K562 (cell line): Measurements from ENCODE around the gene RCOR2. TPM values are rescaled to one million over a fixed set of nuclear protein-coding genes. Genes with fewer than 3 reads are reported as not detected.

Source experiments
- CBX8 ChIP-seq: fragments of 200-600 bp; sonication (generic); IDR thresholded peaks from 2 replicates; pipeline ENCODE4 v1.6.1; 2012; ENCODE audit warnings: borderline replicate concordance, mixed run types, low read depth, mild to moderate bottlenecking, moderate library complexity, mixed read lengths, low read length, control low read depth, inconsistent platforms; ENCODE audit not compliant: poor library complexity, severe bottlenecking; ENCODE audit errors: extremely low read depth
- EHMT2 ChIP-seq: fragments of 450-650 bp; IDR thresholded peaks from 2 replicates; pipeline ENCODE4 v1.6.1; 2018; ENCODE audit warnings: antibody characterized with exemption
- HMGN3 ChIP-seq: IDR thresholded peaks from 2 replicates; pipeline ENCODE4 v1.6.1; 2011; ENCODE audit warnings: borderline replicate concordance, low read depth, mild to moderate bottlenecking, mixed read lengths, low read length; ENCODE audit not compliant: insufficient read length; ENCODE audit errors: extremely low read depth
- MBD1 ChIP-seq: fragments of 250-450 bp; sonication (Bioruptor Pico); IDR thresholded peaks from 2 replicates; pipeline ENCODE4 v1.8.0; 2022; ENCODE audit warnings: inconsistent platforms
- MCM3 ChIP-seq: fragments of 450-650 bp; IDR thresholded peaks from 2 replicates; pipeline ENCODE4 v1.6.1; 2016
- MIER1 ChIP-seq: fragments of 450-650 bp; IDR thresholded peaks from 2 replicates; pipeline ENCODE4 v1.6.1; 2016; ENCODE audit warnings: antibody characterized with exemption, mild to moderate bottlenecking, low read depth
- NR4A1 ChIP-seq, 2 experiments: fragments of 250-450 bp in 1 of 2; fragments of 450-650 bp in 1 of 2; sonication (Bioruptor Pico) in 1 of 2; IDR thresholded peaks; 2 replicates each; pipeline versions ENCODE4 v1.4.0 to v1.6.1; 2016 to 2020; ENCODE audit warnings: mild to moderate bottlenecking in 2 of 2, missing compliant biosample characterization in 1 of 2, missing genetic modification characterization in 1 of 2, moderate library complexity in 1 of 2
- PBX2 ChIP-seq, 2 experiments: IDR thresholded peaks in 1 of 2; conservative IDR thresholded peaks in 1 of 2; 2 replicates each; pipeline ENCODE4 v1.6.1; 2016; ENCODE audit warnings: low read depth in 2 of 2, mild to moderate bottlenecking in 1 of 2, missing compliant biosample characterization in 1 of 2, missing genetic modification characterization in 1 of 2, moderate library complexity in 1 of 2
- SAFB ChIP-seq: fragments of 200-400 bp; formaldehyde crosslinking; IDR thresholded peaks from 2 replicates; pipeline ENCODE4 v1.6.1; 2017; ENCODE audit warnings: low read depth, low read length, borderline replicate concordance
- STAT5A ChIP-seq: IDR thresholded peaks from 2 replicates; pipeline ENCODE4 v1.6.1; 2012; ENCODE audit warnings: low read length, inconsistent platforms, borderline replicate concordance
- TEAD4 ChIP-seq, 2 experiments: sonication (generic) in 1 of 2; formaldehyde crosslinking in 1 of 2; IDR thresholded peaks; 2 replicates each; pipeline versions ENCODE4 v1.6.1 to v1.8.0; 2012 to 2022; ENCODE audit warnings: borderline replicate concordance in 1 of 2, inconsistent platforms in 1 of 2, low read length in 1 of 2, mild to moderate bottlenecking in 1 of 2, missing genetic modification reagents in 1 of 2
- THAP7 ChIP-seq: fragments of 250-450 bp; sonication (Bioruptor Pico); IDR thresholded peaks from 2 replicates; pipeline ENCODE4 v1.5.0; 2021
- ZBTB2 ChIP-seq: fragments of 450-650 bp; IDR thresholded peaks from 2 replicates; pipeline ENCODE4 v1.6.1; 2016; ENCODE audit warnings: antibody characterized with exemption
- ZBTB34 ChIP-seq: fragments of 250-450 bp; sonication (Bioruptor Pico); IDR thresholded peaks from 2 replicates; pipeline ENCODE4 v1.8.0; 2021; ENCODE audit warnings: mild to moderate bottlenecking, moderate library complexity
- ZFP1 ChIP-seq: fragments of 450-650 bp; formaldehyde crosslinking; IDR thresholded peaks from 2 replicates; pipeline ENCODE4 v1.4.0; 2020; ENCODE audit warnings: mild to moderate bottlenecking, mixed read lengths
- ZNF140 ChIP-seq: fragments of 250-450 bp; sonication (Bioruptor Pico); IDR thresholded peaks from 2 replicates; pipeline ENCODE4 v1.8.0; 2021; ENCODE audit warnings: moderate library complexity, mild to moderate bottlenecking, inconsistent platforms
- ZNF79 ChIP-seq: fragments of 250-450 bp; sonication (Bioruptor Pico); IDR thresholded peaks from 2 replicates; pipeline ENCODE4 v1.4.0; 2020; ENCODE audit warnings: low read depth, mild to moderate bottlenecking, moderate library complexity
- polyA plus RNA-seq, 8 experiments: library from polyadenylated mRNA; depleted of rRNA in 4 of 8; stranded (reverse) in 5 of 8; unstranded in 3 of 8; fragments of >200 nt; fragmentation: Nextera tagmentation in 2 of 8; fragmentation: Illumina TruSeq in 1 of 8; extraction: Ambion mirVana in 2 of 8; extraction: Trizol in 1 of 8; gene quantifications; 2 replicates each; pipeline versions ENCODE4 v1.2.1 to v1.2.3, GENCODE V29; 2011 to 2014; ENCODE audit warnings: inconsistent platforms in 1 of 8, missing spikeins in 1 of 8
- total RNA-seq, 7 experiments: library from RNA; depleted of rRNA in 6 of 7; stranded (reverse); fragments of >200 nt in 6 of 7; fragmentation: Illumina TruSeq in 2 of 7; extraction: Trizol in 2 of 7; gene quantifications; 2 replicates each; pipeline versions ENCODE4 v1.2.1 to v1.2.3, GENCODE V29; 2011 to 2021; ENCODE audit warnings: low replicate concordance in 1 of 7

The RCOR2 gene
- total and polyA plus RNA-seq, 9 of the 15 experiments (the other 6 are each of a cell fraction or from before 2014, with no cell fraction given): 0.04 to 6.5 (median 2.5) TPM; not detected in 1

DNA sequence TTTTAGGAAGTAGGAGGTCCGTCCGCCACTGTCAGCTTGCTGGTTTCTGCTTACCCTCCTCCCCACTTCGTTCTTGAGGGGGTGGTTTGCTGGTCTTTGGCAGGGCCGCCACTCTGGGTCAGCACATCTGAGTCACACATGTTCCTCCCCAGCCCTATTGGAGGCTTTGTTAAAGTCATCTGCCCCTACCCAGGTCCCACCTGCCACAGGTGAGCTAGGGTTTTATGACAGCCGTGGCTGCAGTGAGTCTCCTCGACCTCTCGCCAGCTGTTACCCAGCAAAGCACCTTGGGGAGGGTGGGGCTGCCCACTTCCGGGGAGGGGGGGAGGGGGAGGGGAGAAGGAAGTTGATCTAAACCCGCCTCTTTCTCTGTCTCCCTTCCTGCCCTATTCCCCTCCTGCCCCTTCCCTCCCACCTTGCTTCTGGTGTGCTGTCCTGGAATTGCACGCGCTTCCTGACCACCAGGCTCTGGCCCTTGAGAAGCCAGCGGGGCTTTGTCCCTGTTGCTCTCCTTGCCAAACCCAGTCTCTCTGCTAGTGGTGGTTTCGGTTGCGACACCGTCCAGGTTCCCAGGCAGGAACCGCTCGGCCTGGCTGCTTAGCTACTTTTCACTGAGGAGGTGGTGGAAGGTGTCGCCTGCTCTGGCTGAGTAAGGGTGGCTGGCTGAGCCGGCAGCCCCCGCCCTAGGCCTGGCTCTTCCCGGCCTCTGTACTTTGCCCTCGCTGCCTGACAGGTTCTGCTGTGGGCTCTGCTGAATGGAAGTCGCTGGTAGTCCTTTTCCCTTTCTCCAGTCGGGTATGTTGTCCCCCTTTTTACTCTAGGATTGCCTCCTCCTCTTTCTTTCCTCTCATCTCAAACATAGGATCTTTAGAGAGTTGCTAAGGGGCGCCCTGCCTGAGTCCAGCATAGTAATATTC is 28.5 kb downstream of the RCOR2 start (continued):
- TF ChIP-seq MCM3: no peak
- 0 out of 2 replicates have a peak, but pooled peaks have one; percentile 50 for TF ChIP-seq MIER1
- no peak for TF ChIP-seq TEAD4 (IDR thresholded peaks at IDR 0.05; ENCODE audit: low read length)
- no peak for TF ChIP-seq TEAD4 (CRISPR knock-in tag; IDR thresholded peaks at IDR 0.05; ENCODE audit: borderline replicate concordance)
- TF ChIP-seq ZNF140: no peak
- TF ChIP-seq PBX2 (CRISPR knock-in tag; IDR thresholded peaks at IDR 0.05; ENCODE audit: low read depth): no peak
- TF ChIP-seq PBX2 (tag; conservative IDR thresholded peaks at IDR 0.05; ENCODE audit: low read depth): no peak
- no peak for TF ChIP-seq ZFP1 (CRISPR knock-in tag)
- TF ChIP-seq CBX8: no peak
- TF ChIP-seq MBD1 (CRISPR knock-in tag): no peak
- TF ChIP-seq HMGN3: no peak
- no peak for TF ChIP-seq EHMT2
- no peak for TF ChIP-seq STAT5A
- TF ChIP-seq ZNF79 (CRISPR knock-in tag): no peak
- no peak for TF ChIP-seq SAFB
- TF ChIP-seq ZBTB34 (CRISPR knock-in tag): no peak
- no peak for TF ChIP-seq THAP7 (CRISPR knock-in tag)
- no peak for TF ChIP-seq NR4A1 (CRISPR knock-in tag; IDR thresholded peaks at IDR 0.05)
- no peak for TF ChIP-seq NR4A1 (tag; IDR thresholded peaks at IDR 0.05)
- no peak; the same call in 1 of the 2 replicates for TF ChIP-seq ZBTB2
